ENCODE measurements around the gene HOXB5.

HOXB5 gene

GRCh38 chr17:48593126-48593829 is at the start of gene HOXB5:
TSS of gene HOXB5 (minus strand) at chr17:48593779. CDS start at chr17:48593682, 97 bp downstream.
- DNase-seq, result no peak

GRCh38 chr17:48642843-48643696 is 49.5 kb upstream of the HOXB5 start:
- no peak for DNase-seq

GRCh38 chr17:48642059-48642842 is 48.7 kb upstream of the HOXB5 start:
- DNase-seq, result no peak

- no peak for DNase-seq
Measured at GRCh38 chr17:48641541-48642058, 48.0 kb upstream of the HOXB5 start.

GRCh38 chr17:48640858-48641180 is 47.2 kb upstream of the HOXB5 start:
- DNase-seq, result no peak

GRCh38 chr17:48639982-48640857 is 46.6 kb upstream of the HOXB5 start:
- DNase-seq, result no peak

DNA sequence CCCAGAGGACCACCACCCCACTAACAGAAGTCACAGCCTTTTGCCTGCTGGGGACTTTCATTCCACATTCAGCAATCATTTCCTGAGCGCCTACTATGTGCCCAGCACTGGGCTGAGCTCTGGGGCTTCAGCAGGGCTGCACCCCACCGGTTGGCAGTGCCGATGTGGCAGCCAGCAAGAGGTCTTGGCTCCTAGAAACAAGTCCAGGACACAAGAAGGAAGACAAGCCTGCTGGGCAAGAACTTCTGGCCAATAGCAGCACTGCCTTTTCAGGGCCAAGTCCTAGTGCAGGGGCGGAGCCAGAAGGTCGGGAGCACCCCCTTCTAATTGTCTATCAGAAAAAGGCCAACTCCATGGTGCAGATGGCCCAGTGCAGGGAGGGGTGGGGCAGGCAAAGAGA is 45.6 kb upstream of the HOXB5 start:
- DNase-seq, result no peak

GRCh38 chr17:48637323-48638260 is 44.0 kb upstream of the HOXB5 start:
- no peak for DNase-seq

- peak; percentile 58 to 64 for DNase-seq
Measured at GRCh38 chr17:48636177-48637018, 42.8 kb upstream of the HOXB5 start.

- DNase-seq, result no peak
Measured at GRCh38 chr17:48634493-48635208, 41.1 kb upstream of the HOXB5 start.

DNA sequence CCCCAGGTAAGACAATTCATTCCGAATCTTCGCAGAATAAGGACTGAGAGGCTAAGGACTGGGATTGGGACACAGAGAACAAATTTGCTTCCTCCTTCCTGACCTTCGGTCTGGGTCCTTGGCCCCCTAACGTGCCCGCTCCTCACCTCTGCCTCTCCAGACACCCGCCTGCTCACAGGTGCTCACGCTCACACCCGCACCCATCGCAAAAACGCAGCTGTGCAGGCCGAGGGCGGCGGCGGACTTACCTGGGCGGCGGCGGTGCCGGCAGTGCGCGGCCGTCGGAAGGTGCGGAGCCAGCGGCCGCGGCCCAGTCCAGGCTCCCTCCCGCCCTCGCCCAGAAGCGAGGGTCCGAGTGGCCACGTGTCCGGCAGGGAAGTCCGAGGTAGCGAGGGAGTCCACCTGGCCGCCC is 39.7 kb upstream of the HOXB5 start:
- no peak for DNase-seq

DNA sequence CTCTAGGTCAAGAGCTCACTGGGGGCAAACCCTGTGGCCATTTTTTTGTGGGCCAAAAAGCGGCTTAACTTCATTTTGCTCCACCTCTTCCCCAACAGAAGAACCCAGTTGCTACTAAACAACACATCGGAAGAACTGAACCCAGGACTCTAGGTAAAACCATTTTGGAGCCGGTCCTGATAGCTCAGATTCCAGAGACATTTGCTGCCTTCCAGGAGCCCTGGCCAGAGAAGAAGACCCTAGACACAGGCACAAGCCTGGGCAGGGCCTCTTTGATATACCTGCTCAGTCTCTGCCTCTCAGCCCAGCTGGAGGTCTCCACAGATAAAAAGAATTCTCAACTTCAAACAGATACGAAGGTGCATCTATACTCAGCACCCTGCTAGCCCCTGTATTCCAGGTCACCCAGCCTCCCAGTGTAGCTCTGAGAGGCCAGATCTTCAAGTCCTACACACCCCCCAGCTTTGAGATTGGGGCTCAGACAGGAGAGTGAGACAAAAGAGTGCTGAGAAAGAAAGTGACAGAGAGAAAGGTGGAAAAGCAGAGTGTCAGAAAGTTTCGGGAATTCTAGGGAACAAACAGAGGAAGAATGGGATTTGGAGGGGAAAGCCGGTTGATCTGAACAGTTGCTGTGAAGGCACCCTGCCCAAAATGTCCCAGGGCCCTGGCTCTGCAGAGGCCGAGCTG is 39.1 kb upstream of the HOXB5 start:
- DNase-seq, result no peak

- no peak for DNase-seq
Measured at GRCh38 chr17:48631693-48632578, 38.4 kb upstream of the HOXB5 start.

DNA sequence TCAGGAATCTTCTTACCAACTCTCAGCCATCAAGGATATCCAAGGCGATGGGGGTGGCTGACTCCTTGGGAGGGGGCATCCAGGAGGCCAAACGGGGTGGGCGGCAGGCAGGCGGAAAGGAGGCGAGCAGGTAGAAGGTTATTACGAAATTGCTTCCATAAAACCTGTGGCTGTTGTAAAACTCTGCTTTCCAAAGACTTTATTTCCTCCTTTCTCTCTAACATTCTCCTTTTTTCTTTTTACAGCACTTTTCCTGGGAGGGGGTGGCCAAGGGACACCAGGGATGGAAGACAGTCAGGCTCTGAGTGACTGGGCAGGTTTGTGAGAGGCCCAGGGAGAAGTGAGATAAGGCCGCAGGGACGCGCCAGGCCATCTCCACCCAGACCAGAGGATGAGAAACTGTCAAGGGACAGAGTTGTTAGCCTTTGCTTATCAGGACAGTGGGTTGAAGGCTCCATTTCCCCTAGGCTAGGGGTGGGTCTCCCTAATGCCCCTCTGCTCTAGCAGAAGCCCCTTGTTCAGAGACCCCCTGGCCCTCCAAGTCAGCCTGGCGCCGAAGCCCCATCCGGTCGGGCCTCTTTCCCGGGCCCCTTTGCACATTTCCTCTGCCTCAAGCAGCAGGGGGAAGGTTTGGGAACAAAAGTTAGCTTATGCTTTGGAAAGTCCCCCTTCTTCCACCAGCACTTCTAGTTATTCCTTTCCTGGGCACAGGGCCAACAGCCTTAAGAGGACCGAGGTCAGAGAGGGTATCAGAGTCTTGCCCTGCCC is 37.5 kb upstream of the HOXB5 start:
- DNase-seq, result no peak

DNA sequence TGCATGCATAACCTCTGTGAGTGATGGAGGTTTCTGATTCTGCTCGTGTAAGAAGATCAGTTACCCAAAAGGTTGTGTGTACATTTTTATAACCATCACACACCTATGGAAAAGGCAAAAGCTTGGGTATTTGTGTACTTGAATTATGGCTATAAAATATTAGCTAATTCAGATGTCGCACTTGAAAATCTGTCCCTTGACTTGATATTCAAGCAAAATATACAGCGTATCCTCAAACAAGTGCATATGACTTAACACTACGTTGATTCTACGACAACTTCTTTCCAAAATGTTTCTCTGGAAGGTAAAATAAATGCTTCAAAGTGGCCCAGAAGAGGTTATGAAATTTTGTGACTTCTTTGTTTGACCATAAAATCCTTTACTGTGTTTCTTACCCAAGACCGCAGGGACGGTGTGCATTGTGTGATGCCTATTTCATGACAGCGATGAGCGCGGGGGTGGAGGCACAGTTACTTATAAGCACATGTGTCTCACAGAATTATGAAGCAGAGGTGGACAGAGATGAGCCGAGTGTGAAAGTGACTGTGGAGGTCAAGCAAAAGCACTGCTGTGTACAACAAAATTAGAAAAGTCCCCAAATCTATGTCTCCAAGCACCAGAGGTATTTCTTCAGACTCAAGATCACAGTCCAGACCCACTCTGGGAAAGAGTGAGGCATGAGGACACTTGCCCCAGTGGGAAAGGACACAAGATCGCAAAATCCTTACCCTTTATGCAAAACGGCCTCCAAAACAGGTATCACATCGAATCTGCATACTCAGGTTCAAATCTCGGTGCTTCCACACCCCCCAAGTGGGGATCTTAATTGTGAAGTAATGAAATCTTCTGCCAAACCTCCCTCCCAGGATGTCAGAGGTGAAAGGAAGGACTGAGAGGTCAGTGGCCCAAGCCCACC is 36.7 kb upstream of the HOXB5 start:
- DNase-seq, result no peak

DNA sequence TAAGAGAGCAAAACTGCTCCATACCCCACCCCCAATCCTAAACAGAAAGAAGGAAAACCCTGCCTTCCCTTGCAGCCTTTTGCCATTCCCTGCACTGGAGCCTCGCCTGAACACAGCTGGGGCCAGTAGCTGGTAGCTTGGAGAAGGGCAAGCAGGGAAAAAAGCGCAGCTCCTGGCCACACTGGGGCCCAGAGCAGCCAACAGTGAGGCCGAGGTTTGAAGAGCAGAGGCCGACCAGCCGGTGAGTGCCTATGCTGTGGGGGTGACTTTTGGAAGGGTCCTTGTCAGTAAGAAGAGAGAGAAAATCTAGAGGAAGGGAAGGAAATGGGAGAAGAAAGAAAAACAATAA is 35.8 kb upstream of the HOXB5 start:
- DNase-seq, result no peak
